GM18858 (cell line): Measurements from ENCODE around the gene SPRED2.

ENCODE experiments used
- ATAC-seq: cut with Tn5 transposase; IDR thresholded peaks from one replicate; pipeline ENCODE4 v1.9.1; 2021; ENCODE audit not compliant: unreplicated experiment

SPRED2 gene

DNA sequence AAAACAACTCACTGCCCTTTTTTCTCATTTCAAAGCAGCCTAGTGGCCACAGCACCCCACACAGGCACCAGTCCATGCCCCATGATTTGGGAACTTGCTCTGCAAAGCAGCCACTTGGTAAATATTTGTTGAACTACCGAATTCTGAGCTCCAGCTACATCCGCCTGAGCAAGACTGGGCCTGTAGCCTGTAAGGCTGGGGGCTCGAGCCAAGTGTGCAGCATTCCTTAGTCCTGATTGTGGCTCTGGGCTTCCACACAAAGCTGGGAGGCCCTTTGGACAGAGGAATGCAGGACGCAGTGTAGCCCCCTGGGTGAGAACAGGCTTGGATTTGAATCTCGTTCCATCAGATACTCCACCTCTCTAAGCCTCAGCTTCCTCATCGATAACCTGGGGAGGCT is 116.3 kb downstream of the SPRED2 start:
- ATAC-seq, result no peak

GRCh38 chr2:65314801-65315441 is 117.5 kb downstream of the SPRED2 start:
- ATAC-seq, result no peak

GRCh38 chr2:65313954-65314256 is 118.5 kb downstream of the SPRED2 start:
- no peak for ATAC-seq

GRCh38 chr2:65313126-65313953 is 119.1 kb downstream of the SPRED2 start:
- ATAC-seq, result no peak

DNA sequence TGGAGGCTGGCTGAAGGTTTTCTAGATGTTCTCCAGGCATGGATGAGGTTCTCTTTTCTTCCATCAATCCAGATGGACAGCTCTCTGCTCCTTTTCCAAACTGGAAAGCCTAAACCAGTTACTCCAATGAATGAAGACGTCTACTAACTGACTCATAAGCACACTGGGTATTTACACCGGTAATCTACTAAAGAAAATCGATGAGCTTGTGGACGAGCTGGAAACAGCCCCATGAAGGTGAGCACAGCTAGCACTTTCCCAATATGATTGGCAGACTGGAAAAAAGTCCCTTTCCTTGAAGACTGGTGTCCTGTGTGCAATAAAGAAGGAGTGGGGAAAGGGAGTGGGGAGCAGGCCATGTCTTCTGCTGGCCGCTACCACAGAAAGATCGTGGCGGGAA is 120.8 kb downstream of the SPRED2 start:
- ATAC-seq, result no peak

DNA sequence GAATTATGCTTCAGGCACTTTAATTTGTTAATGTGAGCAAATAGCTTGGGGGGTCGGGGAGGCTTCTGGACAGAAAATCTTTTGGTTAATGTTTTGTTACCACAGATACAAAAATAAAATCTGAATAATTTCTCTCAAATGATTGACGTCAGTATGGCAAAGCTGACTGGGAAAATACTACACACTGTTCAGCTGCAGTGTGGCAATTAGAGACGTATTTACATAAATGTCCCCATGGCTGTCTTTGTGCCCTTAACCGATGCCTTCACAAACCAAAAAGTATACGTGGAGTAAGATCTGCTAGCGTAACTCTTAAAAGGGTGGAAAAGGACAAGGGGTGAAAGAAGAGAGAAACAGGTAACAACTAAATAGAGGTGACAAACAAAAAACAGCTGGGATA is 121.3 kb downstream of the SPRED2 start:
- ATAC-seq, result no peak

GRCh38 chr2:65309699-65310098 is 122.7 kb downstream of the SPRED2 start:
- no peak for ATAC-seq

GRCh38 chr2:65305934-65306333 is 126.5 kb downstream of the SPRED2 start:
- ATAC-seq, result no peak

DNA sequence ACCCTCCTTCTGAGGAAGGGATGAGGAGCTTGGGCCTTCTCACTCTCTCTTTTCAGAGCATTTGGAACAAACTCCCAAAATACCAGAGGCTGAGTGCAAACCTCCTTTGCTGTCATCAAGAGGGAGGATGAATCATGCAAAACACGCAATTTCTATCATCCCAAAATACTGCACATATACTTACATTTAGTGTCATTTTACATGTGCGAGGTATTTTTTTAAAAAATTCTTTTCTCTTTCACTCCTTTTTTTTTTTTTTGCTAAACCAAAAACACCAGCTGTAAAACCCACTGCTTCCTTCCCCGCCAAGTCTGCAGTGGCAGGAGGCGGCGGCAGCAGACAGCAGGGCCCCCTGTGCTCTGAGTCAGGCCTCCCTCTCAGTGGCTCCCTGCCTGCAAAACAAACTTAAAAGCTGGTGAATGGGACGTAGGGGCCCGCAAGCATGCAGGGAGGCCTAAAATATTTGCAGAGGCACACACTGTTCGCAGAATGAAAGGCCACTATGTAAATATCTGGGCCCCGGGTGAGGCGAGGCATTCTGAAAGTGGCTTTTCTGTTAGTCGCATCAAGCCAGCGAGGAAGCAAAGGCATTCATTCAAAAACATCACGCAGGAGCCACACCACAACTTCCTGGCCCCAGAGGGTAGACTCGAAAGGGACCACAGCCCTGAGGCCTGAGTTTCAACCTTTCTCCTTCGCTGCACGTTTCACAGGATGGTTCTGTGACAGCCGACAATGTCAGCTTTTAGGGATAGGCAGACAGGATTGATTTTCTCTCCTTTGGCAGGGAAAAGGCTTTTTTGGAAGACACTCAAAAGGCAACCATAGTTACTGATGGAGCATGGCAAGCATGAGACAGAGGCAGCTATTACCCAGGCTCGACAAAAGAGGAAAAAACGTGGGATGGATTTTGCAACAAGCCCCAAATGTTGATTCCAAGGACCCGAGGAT is 131.4 kb downstream of the SPRED2 start:
- peak; percentile 87 for ATAC-seq

DNA sequence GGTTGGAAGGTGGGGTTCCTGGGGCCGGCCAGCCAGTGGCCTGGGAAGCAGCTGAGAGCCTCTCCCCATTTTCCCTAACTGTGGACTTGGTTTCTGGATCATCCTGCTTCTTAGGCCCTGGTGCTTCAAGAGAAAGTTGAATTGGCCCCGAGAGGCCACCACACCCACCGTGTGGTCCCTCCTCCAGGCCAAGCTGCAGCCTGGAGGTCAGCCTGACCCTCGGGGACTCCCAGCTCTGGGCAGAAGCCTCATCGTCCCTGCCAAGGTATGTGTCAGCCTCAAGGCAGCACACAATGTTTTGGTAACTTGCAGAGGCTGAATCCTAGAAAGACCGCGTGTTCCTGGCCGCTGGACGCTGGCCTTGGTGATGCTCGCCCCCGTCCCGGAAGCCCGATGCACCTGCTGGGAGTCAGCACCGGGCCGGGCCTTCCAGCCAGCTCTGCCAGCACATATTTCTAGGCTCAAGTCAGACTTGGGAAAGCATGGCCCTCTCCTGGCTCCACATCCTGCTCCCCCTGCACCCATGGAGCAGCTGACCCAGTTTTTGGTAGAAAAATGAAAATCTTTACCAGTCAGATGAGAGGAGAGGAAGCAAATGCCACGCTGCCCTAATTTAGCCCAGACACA is 132.2 kb downstream of the SPRED2 start:
- ATAC-seq, result no peak

GRCh38 chr2:65299246-65299645 is 133.2 kb downstream of the SPRED2 start:
- ATAC-seq, result no peak

GRCh38 chr2:65298089-65298488 is 134.3 kb downstream of the SPRED2 start:
- no peak for ATAC-seq

- no peak for ATAC-seq
These were observed 134.9 kb downstream of the SPRED2 start for GRCh38 chr2:65297544-65297943.

GRCh38 chr2:65296971-65297370 is 135.4 kb downstream of the SPRED2 start:
- no peak for ATAC-seq

DNA sequence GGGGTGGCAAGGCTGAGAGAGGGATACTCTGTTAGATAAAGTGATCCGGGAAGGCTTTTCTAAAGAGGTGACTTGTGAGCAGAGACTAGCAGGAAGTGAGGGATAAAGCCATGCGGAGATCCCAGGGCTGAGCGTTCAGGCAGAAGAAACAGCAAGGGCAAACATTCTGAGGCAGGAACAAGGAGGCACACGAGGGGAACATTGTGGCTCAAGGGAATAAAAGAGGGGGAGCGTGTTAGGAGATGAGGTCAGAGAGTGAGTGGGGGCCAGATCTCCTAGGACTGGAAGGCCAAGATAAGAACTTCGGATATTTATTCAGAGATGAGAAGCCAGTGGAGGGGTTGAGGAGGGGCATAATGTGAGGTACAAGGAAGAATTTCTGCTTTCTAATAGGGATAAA is 137.7 kb downstream of the SPRED2 start:
- ATAC-seq, result no peak

DNA sequence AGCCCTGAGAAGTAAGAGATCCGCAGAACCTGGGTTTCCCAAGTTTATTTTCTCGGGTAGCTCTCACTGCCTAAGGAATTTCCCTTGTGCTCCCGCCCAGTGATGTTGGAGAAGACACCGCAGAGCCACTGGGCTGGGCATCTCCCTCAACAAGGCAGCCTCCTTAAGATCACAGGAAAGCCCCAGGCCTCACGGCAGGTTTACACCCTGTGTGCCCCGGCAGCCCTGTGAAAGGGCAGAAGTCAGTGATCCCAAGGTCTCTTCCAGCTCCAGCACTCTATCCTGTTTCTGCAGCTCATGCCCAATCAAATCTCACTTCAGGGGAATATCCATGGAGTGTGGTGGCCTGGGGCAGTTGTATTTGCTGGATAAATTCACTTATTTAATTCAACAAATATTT is 138.3 kb downstream of the SPRED2 start:
- no peak for ATAC-seq

GRCh38 chr2:65293376-65293775 is 139.0 kb downstream of the SPRED2 start:
- no peak for ATAC-seq

- ATAC-seq, result no peak
These were observed 139.9 kb downstream of the SPRED2 start for GRCh38 chr2:65292461-65293011.

DNA sequence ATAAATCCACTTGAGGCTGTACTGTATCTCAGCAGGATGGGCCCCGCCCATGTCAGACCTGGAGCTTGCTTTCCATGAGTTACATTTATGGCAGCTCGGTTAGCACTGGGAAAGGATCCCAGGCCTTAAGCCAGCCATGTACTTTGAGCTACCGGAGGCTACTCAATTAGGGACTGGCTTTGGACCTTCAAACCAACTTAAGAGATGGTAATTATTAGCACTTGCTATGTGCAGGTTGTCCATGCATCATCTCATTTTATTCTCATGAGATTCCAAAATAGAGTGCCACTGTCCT is 140.3 kb downstream of the SPRED2 start:
- no peak for ATAC-seq

DNA sequence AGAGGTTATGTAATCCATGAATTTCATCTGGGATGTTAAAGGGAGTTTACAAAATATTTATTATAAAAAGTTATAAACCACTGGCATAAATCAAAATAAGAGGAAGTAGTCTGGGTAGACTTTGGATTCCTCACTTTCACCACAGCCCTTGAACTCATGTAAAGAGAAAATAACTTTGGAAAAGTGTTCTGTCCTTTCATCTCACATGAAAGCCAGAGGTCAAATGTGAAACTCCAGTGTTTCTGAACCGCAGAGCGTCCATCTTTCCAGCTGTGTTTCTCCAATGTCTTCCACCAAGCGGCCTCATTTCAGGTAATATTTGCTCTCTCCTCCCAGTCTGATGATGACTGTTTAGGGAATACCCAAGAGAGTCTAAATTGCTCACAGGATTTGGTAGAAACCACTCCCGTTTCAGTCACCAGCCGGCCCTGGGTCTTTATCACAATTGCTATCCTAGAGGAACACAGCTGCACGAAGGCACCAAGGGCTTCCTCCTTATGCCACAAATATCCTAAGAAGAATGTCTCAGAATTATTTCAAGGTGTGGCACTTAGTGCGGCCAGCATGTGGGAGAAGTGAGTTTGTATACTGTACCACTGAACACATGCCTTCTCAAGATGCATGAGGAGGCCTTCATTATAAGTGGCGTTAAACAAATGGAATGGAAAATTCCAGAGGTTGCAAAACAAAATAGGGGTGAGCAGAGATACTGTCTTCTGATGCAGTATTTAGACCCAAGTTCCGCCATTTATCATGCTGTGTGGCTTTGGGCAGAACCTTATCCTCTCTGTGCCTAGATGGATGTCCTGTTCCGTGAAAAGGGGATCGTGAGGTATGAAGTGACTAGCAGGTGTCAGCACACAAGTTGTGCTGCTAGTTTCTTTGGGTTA is 140.9 kb downstream of the SPRED2 start:
- ATAC-seq, result no peak
